ENCODE measurements around the gene CR1L. TPM values are rescaled to one million over a fixed set of nuclear protein-coding genes. Genes with fewer than 3 reads are reported as not detected.
A peak's percentile ranks its signal among the peaks of the same experiment; 100 is the strongest.

Gene CR1L
- total and polyA plus RNA-seq, 2 of the 8 experiments (the other 6 are each of a cell fraction or from before 2014, with no cell fraction given), result 0.39 TPM; not detected in 1

DNA sequence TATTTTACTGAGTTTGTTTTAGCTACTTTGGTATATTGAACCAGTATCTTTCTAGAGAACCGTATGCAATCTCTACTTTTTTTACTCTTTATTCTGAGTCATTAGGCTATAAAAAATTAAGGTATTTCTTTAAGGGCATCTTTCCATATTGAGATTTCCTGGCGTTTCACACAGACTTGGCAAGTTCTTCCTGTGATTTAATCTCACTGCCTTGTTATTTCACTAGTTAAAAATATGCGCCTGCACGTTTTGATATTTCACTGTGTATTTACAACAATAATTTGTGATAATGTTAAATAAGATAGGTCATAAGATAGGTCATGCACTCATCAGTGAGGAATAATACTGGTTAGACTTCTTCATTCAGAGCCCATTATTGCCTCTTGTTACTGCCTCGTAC lies 16.2 kb upstream of the CR1L start:
- no peak overlapping the region for H3K9ac ChIP-seq (replicated peaks in 1 of 4; ENCODE audit: extremely low read depth in 1 of 4, low read depth in 3 of 4, low read length in 3 of 4)
- no peak overlapping the region for H3K4me3 ChIP-seq (ENCODE audit: extremely low read depth in 1 of 4, insufficient read depth in 2 of 4, low read depth in 3 of 4, low read length in 4 of 4)
- no peak overlapping the region for H2BK120ac ChIP-seq (replicated peaks; ENCODE audit: low read depth, low read length)
- no peak overlapping the region for H3K14ac ChIP-seq (ENCODE audit: insufficient read length)
- H3K27ac ChIP-seq (ENCODE audit: low read depth, low read length), result no peak overlapping the region
- no peaks in the 10 kb centered on the region; the same call in 1 of the 2 replicates for H3K23me2 ChIP-seq (ENCODE audit: low read depth, low read length)
- H2AFZ ChIP-seq (ENCODE audit: low read length), result no peak overlapping the region
- H2BK12ac ChIP-seq (ENCODE audit: low read depth, low read length), result 0 out of 2 replicates have a peak overlapping the region, but pooled peaks have one; percentile 91
- peaks cover 0 to 5% (median 0%) of the 10 kb centered on the region in 4 experiments; a peak in 2 of 8 replicates for H3K36me3 ChIP-seq (ENCODE audit: control insufficient read depth in 2 of 4, insufficient read depth in 4 of 4, low read length in 3 of 4)
- no peak overlapping the region for H3K56ac ChIP-seq (replicated peaks; ENCODE audit: insufficient read length, low read depth, low read length)
- FAIRE-seq, result no peak
- no peak overlapping the region for H4K91ac ChIP-seq (replicated peaks; ENCODE audit: insufficient read length, low read length)
- H4K20me1 ChIP-seq (replicated peaks in 1 of 2; ENCODE audit: control insufficient read depth in 1 of 2, insufficient read depth in 2 of 2, low read length in 2 of 2), result no peaks in the 10 kb centered on the region
- H3K79me2 ChIP-seq (ENCODE audit: control insufficient read depth in 1 of 2, insufficient read depth in 2 of 2, low read length in 2 of 2), result no peaks in the 10 kb centered on the region
- no peak overlapping the region for H2AK5ac ChIP-seq (ENCODE audit: low read depth, low read length)
- H3K18ac ChIP-seq (ENCODE audit: extremely low read depth, low read length), result no peak overlapping the region
- H4K5ac ChIP-seq (ENCODE audit: insufficient read length, low read depth, low read length), result no peak overlapping the region
- no peak overlapping the region for H3K23ac ChIP-seq (ENCODE audit: insufficient read length)
- DNase-seq (ENCODE audit: low read depth in 1 of 2, low spot score in 2 of 2), result no peak
- no peak overlapping the region for H2BK15ac ChIP-seq (ENCODE audit: low read length)
- no peak overlapping the region for H2BK5ac ChIP-seq (ENCODE audit: low read depth, low read length)
- no peaks in the 10 kb centered on the region for H3K79me1 ChIP-seq (ENCODE audit: low read depth, low read length)
- H4K8ac ChIP-seq (ENCODE audit: extremely low read depth, insufficient read depth, low read length), result no peak overlapping the region
- no peaks in the 10 kb centered on the region for H3K27me3 ChIP-seq (replicated peaks in 1 of 4; ENCODE audit: control insufficient read depth in 3 of 4, extremely low read depth in 1 of 4, insufficient read depth in 3 of 4, low read length in 3 of 4)
- H2BK20ac ChIP-seq (ENCODE audit: low read length), result peak overlapping the region; percentile 98; the same call in 1 of the 2 replicates
- CTCF ChIA-PET (ENCODE audit: partially characterized antibody), result interaction anchor here (1.5 to 3.8 kb wide), 3 partner anchors 8 to 44 kb away, joined by 3 to 19 read pairs (median 5); no protein-coding TSS in a partner anchor
- peaks cover 0 to 6% (median 0%) of the 10 kb centered on the region in 4 experiments; a peak in 5 of 7 replicates for H3K4me1 ChIP-seq (replicated peaks in 1 of 4; ENCODE audit: control insufficient read depth in 3 of 4, insufficient read depth in 4 of 4, low read length in 3 of 4)
- H3K4ac ChIP-seq (replicated peaks; ENCODE audit: insufficient read length, low read depth, low read length), result no peak overlapping the region
- H3K9me3 ChIP-seq (ENCODE audit: insufficient read depth in 2 of 2, low read depth in 1 of 2, low read length in 1 of 2), result no peaks in the 10 kb centered on the region; a peak in 2 of 4 replicates
- POLR2A ChIA-PET (ENCODE audit: partially characterized antibody), result no interaction called here
- no peak overlapping the region for H3K4me2 ChIP-seq (ENCODE audit: insufficient read depth in 1 of 2, low read depth in 2 of 2, low read length in 2 of 2)
- WGBS, 2 experiments (ENCODE audit: extremely low coverage in 1 of 2, insufficient coverage in 1 of 2, insufficient read length in 1 of 2, insufficient replicate concordance in 2 of 2, low coverage in 1 of 2, low lambda C conversion rate in 2 of 2, missing lambda C conversion rate in 1 of 2), result 88% methylated on average over 5 of the region's 5 CpGs; no CpG with 5 or more reads in 1 of the 2 experiments
